ENCODE measurements around the gene TNPO2. TPM values are rescaled to one million over a fixed set of nuclear protein-coding genes. Genes with fewer than 3 reads are reported as not detected.
A peak's percentile ranks its signal among the peaks of the same experiment; 100 is the strongest.
"Not testable (repeated sequence)": the region's sequence is repeated elsewhere in the genome, so short reads cannot be mapped to it uniquely, and the experiment has no call there.

The TNPO2 gene
- total RNA-seq, 1 donor from 2014 or later, result 153 TPM

DNA sequence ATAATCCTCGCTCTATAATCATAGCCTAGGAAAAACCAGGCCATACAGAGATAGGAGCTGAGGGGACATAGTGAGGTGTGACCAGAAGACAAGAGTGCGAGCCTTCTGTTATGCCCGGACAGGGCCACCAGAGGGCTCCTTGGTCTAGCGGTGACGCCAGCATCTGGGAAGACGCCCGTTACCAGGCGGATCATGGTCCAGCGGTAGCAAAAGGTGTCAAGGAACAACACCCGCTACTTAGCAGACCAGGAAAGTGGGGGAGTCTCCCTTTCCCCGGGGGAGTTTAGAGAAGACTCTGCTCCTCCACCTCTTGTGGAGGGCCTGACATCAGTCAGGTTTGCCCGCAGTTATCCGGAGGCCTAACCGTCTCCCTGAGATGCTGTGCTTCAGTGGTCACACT, 11.7 kb downstream of the TNPO2 start:
- H3K4me1 Mint-ChIP-seq (ENCODE audit: low read depth); H3K27me3 Mint-ChIP-seq (ENCODE audit: insufficient read depth); H3K27ac Mint-ChIP-seq; intact Hi-C loops (cut with micrococcal nuclease); DNase-seq (ENCODE audit: low spot score); H3K9me3 Mint-ChIP-seq; H3K4me3 Mint-ChIP-seq: not testable (repeated sequence)
- H3K36me3 Mint-ChIP-seq (ENCODE audit: low read depth), result peaks cover 36% of the 10 kb centered on the region

DNA sequence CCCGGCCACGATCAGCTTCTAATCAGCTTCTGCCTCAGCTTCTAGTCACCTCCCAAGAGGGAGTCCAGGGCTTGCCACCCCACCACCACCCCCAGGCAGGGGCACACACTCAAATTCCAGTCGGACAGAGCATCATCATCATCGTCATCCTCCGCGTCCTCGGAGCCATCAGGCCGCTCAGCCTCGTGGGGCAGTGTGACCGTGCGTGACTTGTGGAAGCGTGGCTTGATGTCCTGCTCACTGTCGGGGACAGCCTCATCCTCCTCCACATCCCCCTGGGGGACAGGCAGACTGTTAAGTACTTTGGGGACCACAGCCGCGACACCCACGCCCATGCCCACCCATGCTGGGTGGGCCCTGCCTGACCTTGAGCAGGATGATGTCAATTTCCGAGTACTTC, 12.5 kb downstream of the TNPO2 start:
- no peak overlapping the region for H3K4me3 Mint-ChIP-seq
- H3K27me3 Mint-ChIP-seq (ENCODE audit: insufficient read depth), result no peaks in the 10 kb centered on the region
- intact Hi-C loops (cut with micrococcal nuclease), result no loop called here
- no peaks in the 10 kb centered on the region for H3K4me1 Mint-ChIP-seq (ENCODE audit: low read depth)
- H3K36me3 Mint-ChIP-seq (ENCODE audit: low read depth), result peaks cover 34% of the 10 kb centered on the region
- H3K9me3 Mint-ChIP-seq, result no peaks in the 10 kb centered on the region
- DNase-seq (ENCODE audit: low spot score), result no peak
- no peak overlapping the region for H3K27ac Mint-ChIP-seq

- DNase-seq (ENCODE audit: low spot score), result no peak
- Mint-ChIP-seq H3K9me3 (no peaks in the 10 kb centered on the region), H3K27me3 (ENCODE audit: insufficient read depth) (no peaks in the 10 kb centered on the region), H3K4me3 (no peak overlapping the region), H3K4me1 (ENCODE audit: low read depth) (no peaks in the 10 kb centered on the region), H3K27ac (no peak overlapping the region), H3K36me3 (ENCODE audit: low read depth) (peaks cover 40% of the 10 kb centered on the region)
- intact Hi-C loops (cut with micrococcal nuclease), result no loop called here
Observed at GRCh38 chr19:12708641-12709040, 15.1 kb downstream of the TNPO2 start.

DNA sequence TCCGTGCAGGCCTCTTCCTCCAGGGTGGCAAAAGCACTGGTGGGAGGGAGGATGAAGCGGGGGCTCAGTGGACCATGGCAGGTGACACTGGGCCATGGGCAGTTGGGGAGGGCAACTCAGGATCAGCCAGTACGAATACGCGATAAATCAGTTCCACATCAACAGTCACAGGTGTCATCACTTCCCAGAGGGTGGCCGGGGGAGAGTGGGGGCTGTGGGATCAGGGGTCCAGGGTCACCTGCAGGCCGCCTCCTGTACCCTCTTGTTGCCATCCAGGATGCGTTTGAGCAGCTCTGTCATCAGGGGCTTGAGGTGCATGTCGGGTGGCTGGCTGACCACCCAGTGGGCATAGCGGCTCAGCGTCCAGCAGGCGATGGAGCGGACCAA, 17.4 kb downstream of the TNPO2 start:
- Mint-ChIP-seq H3K4me3 (no peak overlapping the region), H3K9me3 (no peaks in the 10 kb centered on the region), H3K27me3 (ENCODE audit: insufficient read depth) (no peaks in the 10 kb centered on the region), H3K4me1 (ENCODE audit: low read depth) (no peaks in the 10 kb centered on the region), H3K27ac (no peak overlapping the region), H3K36me3 (ENCODE audit: low read depth) (peaks cover 40% of the 10 kb centered on the region)
- intact Hi-C loops (cut with micrococcal nuclease), result no loop called here
- DNase-seq (ENCODE audit: low spot score), result no peak

DNA sequence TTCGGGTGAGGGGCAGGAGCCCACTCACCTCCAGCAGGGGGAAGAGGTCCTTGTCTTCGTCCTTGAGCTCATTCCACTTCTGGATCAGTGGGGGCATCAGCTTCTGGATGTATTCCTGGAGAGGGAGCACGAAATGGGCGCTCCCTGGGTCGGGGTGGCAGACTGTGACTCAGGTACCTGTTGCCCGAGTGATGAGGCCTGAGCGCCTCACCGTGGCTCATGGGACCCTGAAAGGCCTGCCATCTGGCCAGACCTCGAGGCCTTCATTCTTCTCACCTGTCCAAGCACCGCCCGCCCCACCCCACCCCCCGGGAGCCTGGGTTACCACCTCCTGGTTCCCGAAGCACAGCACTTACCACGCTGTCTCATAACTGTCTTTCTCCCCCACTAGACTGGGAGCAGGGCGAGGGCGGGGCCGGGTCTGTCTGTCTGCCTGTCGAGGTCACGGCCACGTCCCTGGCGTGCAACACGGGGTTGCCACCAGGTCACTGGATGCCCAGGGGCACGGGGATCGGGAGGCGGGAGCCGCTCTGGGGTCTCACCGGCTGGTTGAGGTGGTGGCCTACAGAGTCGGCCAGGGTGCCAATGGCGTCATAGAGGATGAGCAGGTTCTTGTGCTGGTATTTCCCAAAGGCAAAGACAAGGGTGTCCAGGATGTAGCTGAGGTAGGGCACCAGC, 17.9 kb downstream of the TNPO2 start:
- no peaks in the 10 kb centered on the region for H3K27me3 Mint-ChIP-seq (ENCODE audit: insufficient read depth)
- no peaks in the 10 kb centered on the region for H3K9me3 Mint-ChIP-seq
- intact Hi-C loops (cut with micrococcal nuclease), result no loop called here
- H3K4me1 Mint-ChIP-seq (ENCODE audit: low read depth), result no peaks in the 10 kb centered on the region
- H3K27ac Mint-ChIP-seq, result no peak overlapping the region
- H3K4me3 Mint-ChIP-seq, result no peak overlapping the region
- no peak for DNase-seq (ENCODE audit: low spot score)
- H3K36me3 Mint-ChIP-seq (ENCODE audit: low read depth), result peaks cover 40% of the 10 kb centered on the region

DNA sequence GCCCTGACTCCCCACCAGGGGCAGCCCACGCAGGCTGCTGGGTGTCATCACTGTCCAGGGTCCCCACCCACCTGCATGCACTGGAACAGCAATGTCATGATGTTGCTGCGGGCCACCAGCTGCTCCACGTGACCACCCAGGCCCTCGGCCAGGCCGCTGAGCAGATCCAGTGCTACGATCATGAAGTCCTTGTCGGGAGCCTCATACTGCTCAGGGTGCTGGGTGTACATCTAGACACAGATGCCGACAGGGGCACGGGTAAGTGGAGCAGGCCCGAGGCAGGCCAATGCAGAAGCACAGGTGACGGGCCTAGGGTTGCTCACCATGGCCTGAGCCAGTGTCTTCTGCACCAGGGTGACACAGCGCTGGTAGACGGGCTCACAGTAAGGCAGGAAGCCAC, 18.6 kb downstream of the TNPO2 start:
- no peaks in the 10 kb centered on the region for H3K27me3 Mint-ChIP-seq (ENCODE audit: insufficient read depth)
- no peaks in the 10 kb centered on the region for H3K9me3 Mint-ChIP-seq
- H3K27ac Mint-ChIP-seq, result no peak overlapping the region
- H3K36me3 Mint-ChIP-seq (ENCODE audit: low read depth), result peaks cover 36% of the 10 kb centered on the region
- intact Hi-C loops (cut with micrococcal nuclease), result no loop called here
- H3K4me3 Mint-ChIP-seq, result no peak overlapping the region
- DNase-seq (ENCODE audit: low spot score), result no peak
- no peaks in the 10 kb centered on the region for H3K4me1 Mint-ChIP-seq (ENCODE audit: low read depth)

DNA sequence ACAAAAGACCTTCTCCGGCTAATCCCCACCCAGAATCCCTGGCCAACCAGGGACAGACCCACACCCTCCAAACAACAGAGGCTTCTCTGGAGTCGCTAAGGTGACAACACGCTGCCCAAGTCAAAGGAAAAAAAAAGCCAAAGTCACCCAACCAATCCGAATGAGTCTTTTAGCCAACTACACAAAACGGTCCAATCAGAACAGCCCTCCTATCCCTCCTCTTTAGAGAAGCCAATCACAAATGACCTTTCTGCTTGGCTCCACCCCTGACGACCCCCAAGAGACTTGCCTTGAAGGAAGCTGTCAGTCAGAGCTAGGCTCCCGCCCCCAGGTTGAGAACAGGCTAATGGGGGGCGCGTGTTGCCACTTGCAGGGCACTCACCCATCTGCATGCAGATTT, 20.7 kb downstream of the TNPO2 start:
- H3K27me3 Mint-ChIP-seq (ENCODE audit: insufficient read depth), result no peaks in the 10 kb centered on the region
- no peak for DNase-seq (ENCODE audit: low spot score)
- intact Hi-C loops (cut with micrococcal nuclease), result no loop called here
- H3K9me3 Mint-ChIP-seq, result no peaks in the 10 kb centered on the region
- peaks cover 4% of the 10 kb centered on the region for H3K4me1 Mint-ChIP-seq (ENCODE audit: low read depth)
- H3K36me3 Mint-ChIP-seq (ENCODE audit: low read depth), result peaks cover 40% of the 10 kb centered on the region
- H3K27ac Mint-ChIP-seq, result no peak overlapping the region
- H3K4me3 Mint-ChIP-seq, result no peak overlapping the region

DNA sequence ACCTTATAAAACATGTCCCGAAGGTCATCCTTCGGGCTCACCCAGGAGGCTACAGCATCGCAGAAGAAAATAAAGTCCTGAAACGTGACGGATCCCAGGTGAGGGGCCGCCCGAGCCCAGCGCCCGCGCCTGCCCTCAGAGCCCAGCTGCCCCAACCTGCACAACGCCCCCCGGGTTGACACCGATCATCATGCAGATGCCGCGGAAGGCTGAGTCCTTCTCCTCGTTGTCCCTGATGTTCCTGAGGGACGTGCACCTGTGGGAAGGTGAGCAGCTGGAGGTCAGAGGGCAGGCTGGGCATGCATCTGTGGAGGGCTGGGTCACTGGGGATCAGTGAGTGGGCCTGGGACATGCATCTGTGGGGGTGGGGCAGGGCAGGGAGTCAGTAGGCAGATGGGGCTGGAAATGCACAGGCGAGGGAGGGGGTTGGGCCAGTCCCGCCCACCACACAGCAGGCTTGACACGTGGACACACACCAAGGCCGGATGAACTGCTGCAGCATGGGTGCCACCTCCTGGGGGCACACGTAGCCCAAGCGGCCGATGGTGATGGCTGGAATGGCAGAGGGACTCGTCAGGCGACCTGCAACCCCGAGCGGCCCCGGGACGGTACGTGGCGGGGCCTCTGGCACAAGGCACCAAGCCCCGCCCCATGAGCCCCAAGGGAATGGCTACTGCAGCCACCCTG, 22.0 kb downstream of the TNPO2 start:
- peaks cover 7% of the 10 kb centered on the region for H3K4me1 Mint-ChIP-seq (ENCODE audit: low read depth)
- DNase-seq (ENCODE audit: low spot score), result no peak
- no peak overlapping the region for H3K4me3 Mint-ChIP-seq
- H3K36me3 Mint-ChIP-seq (ENCODE audit: low read depth), result peaks cover 41% of the 10 kb centered on the region
- no peak overlapping the region for H3K27ac Mint-ChIP-seq
- H3K9me3 Mint-ChIP-seq, result no peaks in the 10 kb centered on the region
- H3K27me3 Mint-ChIP-seq (ENCODE audit: insufficient read depth), result no peaks in the 10 kb centered on the region
- intact Hi-C loops (cut with micrococcal nuclease), result no loop called here

- peak overlapping the region; percentile 65 for H3K27ac Mint-ChIP-seq
- no peaks in the 10 kb centered on the region for H3K27me3 Mint-ChIP-seq (ENCODE audit: insufficient read depth)
- DNase-seq (ENCODE audit: low spot score), result no peak
- H3K36me3 Mint-ChIP-seq (ENCODE audit: low read depth), result peaks cover 22% of the 10 kb centered on the region
- H3K4me3 Mint-ChIP-seq, result peak overlapping the region; percentile 79
- H3K4me1 Mint-ChIP-seq (ENCODE audit: low read depth), result peaks cover 11% of the 10 kb centered on the region
- H3K9me3 Mint-ChIP-seq, result no peaks in the 10 kb centered on the region
- intact Hi-C loops (cut with micrococcal nuclease), result no loop called here
Observed at GRCh38 chr19:12698138-12698537, 25.6 kb downstream of the TNPO2 start.

GRCh38 chr19:12697425-12697824, 26.3 kb downstream of the TNPO2 start:
- H3K9me3 Mint-ChIP-seq; intact Hi-C loops (cut with micrococcal nuclease): not testable (repeated sequence)

GRCh38 chr19:12696366-12697335, 27.1 kb downstream of the TNPO2 start, which contains the start of gene FBXW9:
FBXW9 (minus strand) TSS chr19:12696631; CDS start chr19:12696581, 50 bp downstream.
- Mint-ChIP-seq H3K4me3 (peak within 1 kb of the TSS; percentile 89), H3K27me3 (ENCODE audit: insufficient read depth) (no peaks in the 10 kb centered on the region), H3K36me3 (ENCODE audit: low read depth) (peaks cover 19% of the 10 kb centered on the region), H3K4me1 (ENCODE audit: low read depth) (peaks cover 11% of the 10 kb centered on the region), H3K9me3 (no peaks in the 10 kb centered on the region), H3K27ac (peak within 1 kb of the TSS; percentile 93)
- intact Hi-C loops (cut with micrococcal nuclease), result loop anchor here (1.0 kb wide), 7 partner anchors 15 to 1191 kb away; partner anchors contain the start of genes DHPS, GET3, RNASEH2A and ZNF653
- DNase-seq (ENCODE audit: low spot score), result peak; percentile 94

More at GRCh38 chr19:12697425-12697824, 26.3 kb downstream of the TNPO2 start:
- Mint-ChIP-seq H3K4me3 (peak overlapping the region; percentile 56), H3K36me3 (ENCODE audit: low read depth) (peaks cover 19% of the 10 kb centered on the region), H3K4me1 (ENCODE audit: low read depth) (peaks cover 11% of the 10 kb centered on the region)
- not testable (repeated sequence) for H3K27me3 Mint-ChIP-seq (ENCODE audit: insufficient read depth); DNase-seq (ENCODE audit: low spot score); H3K27ac Mint-ChIP-seq

DNA sequence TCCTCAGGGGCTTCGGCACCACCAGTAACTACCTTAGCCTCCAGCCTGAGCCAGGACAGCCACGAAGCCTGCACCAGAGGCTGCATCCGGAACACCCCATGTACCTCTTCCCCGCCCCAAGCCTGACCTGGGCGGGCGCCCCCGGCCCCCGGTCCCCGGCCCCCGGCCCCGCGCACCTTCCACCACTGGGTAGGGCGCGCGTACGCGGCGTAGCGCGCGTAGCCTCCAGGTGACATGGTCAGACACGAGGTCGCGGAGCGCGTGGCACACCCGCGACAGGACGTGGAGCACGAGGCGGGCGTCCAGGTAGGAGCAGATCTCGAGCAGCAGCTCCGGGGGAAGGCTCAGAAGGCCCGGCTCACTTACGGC, 27.8 kb downstream of the TNPO2 start:
- Mint-ChIP-seq H3K27ac (peak overlapping the region; percentile 93), H3K36me3 (ENCODE audit: low read depth) (peaks cover 14% of the 10 kb centered on the region), H3K4me1 (ENCODE audit: low read depth) (peaks cover 11% of the 10 kb centered on the region), H3K27me3 (ENCODE audit: insufficient read depth) (no peaks in the 10 kb centered on the region), H3K9me3 (no peaks in the 10 kb centered on the region), H3K4me3 (peak overlapping the region; percentile 89)
- intact Hi-C loops (cut with micrococcal nuclease), result loop anchor here (1.0 kb wide), 7 partner anchors 15 to 1191 kb away; partner anchors contain the start of genes DHPS, GET3, RNASEH2A and ZNF653
- DNase-seq (ENCODE audit: low spot score), result peak; percentile 21

Measured in activated T-helper 1 cell treated with anti-CD3 and anti-CD28 coated beads, Interleukin-12 subunit alpha, Interleukin-12 subunit beta, Interleukin-2, Interleukin-4 antibody, amounts not matched to agents 30 ng/mL and 10 ng/mL and 1 ng/mL, durations not matched to agents 14 hours and 24 hours and 36 hours (primary cell).